GM21367 (cell line): Measurements from ENCODE around the gene CAPN9.
"Not testable (repeated sequence)": the region's sequence is repeated elsewhere in the genome, so short reads cannot be mapped to it uniquely, and the experiment has no call there.

ENCODE experiments used
- ATAC-seq: cut with Tn5 transposase; IDR thresholded peaks from one replicate; pipeline ENCODE4 v1.9.1; 2021; ENCODE audit not compliant: unreplicated experiment

The CAPN9 gene

DNA sequence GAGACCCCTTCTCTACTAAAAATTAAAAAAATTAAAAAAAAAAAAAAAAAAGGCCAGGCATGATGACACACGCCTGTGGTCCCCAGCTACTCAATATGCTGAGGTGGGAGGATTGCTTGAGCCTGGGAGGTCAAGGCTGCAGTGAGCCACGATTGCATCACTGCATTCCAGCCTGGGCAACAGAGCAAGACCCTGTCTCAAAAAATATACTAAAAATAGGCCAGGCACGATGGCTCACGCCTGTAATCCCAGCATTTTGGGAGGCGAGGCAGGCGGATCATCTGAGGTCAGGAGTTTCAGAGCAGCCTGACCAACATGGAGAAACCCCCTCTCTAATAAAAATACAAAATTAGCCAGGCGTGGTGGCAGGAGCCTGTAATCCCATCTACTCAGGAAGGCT lies 98.0 kb downstream of the CAPN9 start:
- not testable (repeated sequence) for ATAC-seq

- ATAC-seq: no peak
Measured at GRCh38 chr1:230848235-230848634, 101.0 kb downstream of the CAPN9 start.

DNA sequence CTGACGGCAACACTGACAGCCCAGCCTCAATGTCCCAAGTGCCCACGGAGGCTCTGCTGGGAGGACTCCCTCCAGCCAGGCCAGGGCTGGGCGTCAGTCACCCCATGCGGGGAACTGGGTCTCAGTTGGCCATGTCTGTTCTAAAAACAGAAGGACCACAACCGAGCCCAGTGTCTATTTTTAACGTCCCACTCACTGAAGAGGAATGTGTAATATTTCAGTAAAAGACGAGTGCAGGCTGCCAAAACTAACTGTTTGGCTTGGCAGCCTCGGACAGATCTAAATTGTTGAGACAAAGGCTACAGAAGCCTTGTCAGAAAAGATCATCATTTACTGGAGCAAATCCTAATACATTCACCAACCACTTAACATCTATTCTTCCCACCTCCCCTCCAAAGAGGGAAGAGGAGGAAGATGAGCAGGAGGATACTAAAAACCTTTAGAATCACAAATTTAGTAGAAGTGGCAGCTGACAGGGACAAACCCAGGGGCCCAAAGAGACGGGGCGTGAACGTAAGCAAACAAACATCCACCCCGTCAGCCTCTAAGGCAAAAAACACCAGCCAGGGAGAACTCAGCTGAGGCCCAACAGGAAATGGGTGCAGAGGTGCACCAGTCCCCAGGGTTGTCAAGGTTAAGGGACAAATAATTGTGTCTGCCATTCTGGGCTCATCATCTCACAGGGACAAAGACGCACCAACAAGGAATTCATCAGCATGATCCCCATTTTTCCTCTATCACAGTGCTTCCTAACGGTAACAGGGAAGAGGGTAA lies 102.5 kb downstream of the CAPN9 start:
- ATAC-seq: no peak

DNA sequence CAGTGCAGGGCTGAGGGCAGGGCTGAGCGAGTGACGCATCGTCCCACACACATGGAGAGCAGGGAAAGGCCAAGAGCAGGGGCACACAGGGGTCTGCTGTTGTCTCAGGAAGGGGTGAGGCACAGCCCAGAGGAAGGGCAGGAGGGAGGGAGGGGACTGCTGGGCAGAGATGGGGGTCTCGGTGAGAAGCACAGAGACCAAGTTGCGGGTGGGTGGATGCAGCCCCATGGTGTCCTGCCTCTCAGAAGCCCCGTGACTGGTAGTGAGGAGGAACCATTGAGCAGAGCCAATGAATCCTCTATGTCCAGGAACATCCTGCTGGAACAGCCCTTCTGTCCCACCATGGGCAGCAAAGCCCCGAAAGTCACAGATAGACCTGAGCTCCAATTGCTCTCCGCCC lies 103.4 kb downstream of the CAPN9 start:
- ATAC-seq: no peak

DNA sequence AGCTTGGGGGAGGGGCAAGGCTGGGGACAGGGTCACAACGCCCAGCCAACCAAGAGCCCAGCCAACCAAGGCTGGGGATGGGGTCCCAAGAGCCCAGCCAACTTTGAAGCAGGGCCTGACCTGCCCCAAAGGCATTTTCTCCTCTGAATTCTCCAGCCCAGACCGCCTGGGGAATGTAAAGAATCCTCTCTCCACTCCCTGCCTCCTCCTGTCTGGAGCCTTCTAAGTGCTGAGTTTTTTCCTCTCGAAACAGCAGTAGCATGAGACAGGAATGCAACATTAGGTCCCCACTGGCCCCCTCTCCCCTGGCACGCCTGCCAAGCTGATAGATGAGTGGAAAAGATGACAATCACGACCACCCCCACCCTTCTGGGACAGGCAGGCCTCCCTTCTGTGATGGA lies 104.1 kb downstream of the CAPN9 start:
- ATAC-seq: no peak
